OCI-LY1 (cell line): Measurements from ENCODE around the gene CD93.

Experiments
- CTCF ChIP-seq: fragments of 200-600 bp; sonication (generic), shearing (Covaris generic); IDR thresholded peaks from 2 replicates; pipeline ENCODE4 v1.5.1; 2017; ENCODE audit warnings: mild to moderate bottlenecking, antibody characterized with exemption, low read length, moderate library complexity, mixed read lengths
- EZH2 ChIP-seq: fragments of 200-600 bp; sonication (generic), shearing (Covaris generic); IDR thresholded peaks from 2 replicates; pipeline ENCODE4 v1.8.0; 2017; ENCODE audit warnings: borderline replicate concordance, mixed run types, mild to moderate bottlenecking, antibody characterized with exemption, low read length, moderate library complexity, mixed read lengths

DNA sequence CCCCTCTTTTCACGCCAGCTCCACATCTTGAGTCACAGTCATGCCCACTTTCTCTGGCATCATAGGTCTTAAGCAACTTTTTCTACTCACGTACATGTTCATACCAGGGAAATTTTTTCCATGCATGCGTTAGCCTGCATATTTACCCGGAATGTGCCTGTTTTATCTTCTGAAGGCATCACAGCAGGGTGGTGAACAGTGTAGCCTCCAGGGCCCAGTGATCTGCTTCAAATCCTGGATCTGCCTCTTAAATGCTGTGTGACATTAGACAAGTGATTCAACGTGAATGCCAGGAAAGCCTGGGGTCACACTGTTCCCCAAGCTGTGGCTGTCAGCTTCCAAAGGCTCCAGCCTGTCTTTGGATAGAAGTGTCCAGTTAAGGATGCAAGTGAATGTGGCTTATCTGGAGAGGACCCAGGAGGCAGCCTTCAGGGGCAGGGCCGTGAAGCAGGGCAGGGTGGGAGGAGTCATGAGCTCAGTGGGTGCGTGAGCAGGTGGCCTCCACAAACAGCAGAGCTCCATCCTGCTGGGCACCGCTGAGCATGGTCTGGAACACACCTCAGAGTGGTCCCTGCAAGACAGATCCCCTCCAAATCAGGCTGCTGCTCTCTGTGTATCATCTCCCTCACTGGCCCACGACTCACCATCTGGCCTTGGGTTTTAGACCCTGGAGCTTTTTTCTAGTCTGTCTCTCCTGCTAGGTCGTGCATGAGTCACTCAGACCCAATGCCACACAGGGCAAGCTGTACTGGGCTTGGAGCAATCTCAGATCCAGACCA, 30.4 kb upstream of the CD93 start:
- TF ChIP-seq CTCF (no peak), EZH2 (no peak)
